ENCODE data around the gene KLHL6.

DNA sequence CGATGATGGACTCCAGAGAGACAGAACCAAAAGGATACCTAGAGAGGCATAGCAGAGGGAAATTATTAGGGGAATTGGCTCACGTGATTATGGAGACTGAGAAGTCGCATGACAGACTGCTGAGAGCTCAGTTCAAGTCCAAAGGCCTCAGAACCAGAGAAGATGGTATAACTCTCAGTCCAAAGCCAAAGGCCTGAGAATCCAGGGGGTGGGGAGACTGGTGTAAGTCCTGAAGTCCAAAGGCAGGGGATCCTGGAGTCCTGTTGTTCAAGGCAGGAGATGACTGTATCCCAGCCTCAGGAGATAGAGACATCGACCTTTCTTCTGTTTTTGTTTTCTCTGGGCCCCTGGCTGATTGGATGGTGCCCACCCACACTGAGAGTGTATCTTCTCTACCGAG is 1.2 kb upstream of the KLHL6 start:
- TF ChIP-seq GATA2 (IDR thresholded peaks at IDR 0.05; ENCODE audit: low read depth, low read length) (no peak), GATA3 (IDR thresholded peaks at IDR 0.05; ENCODE audit: low read depth, low read length) (no peak)

Measured in SH-SY5Y (cell line).